ENCODE measurements around the gene IQUB.

IQUB gene

DNA sequence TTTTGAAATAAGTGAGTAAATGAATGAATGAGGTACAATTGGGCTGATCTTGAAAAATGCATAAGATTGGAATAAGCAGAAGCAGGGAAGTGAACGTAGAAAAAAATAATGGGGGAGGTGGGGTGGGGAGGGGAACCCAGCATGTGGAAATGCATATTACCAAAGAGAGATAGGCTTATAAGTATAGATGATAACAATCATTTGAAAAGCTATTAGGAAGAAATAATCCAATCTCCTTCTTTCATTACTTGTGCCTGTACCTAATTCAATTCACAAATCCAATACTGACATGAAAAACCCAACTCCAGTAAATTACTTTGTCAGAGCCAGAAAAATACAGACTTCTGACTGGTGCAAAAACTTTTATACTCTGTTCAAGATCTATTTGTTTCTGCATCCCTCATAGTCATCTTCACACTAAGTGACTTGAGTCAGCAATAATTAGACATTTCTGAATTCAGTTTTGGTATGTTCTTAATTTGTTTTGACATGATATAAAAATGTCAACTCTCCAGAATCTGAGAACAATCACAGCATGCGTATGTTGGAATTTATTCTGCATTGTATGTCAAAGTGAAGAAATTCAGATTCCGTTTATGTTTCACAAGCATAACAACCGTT lies 99.2 kb downstream of the IQUB start:
- no peak for DNase-seq (ENCODE audit: low read depth)
- TF ChIP-seq, protein P1, sequence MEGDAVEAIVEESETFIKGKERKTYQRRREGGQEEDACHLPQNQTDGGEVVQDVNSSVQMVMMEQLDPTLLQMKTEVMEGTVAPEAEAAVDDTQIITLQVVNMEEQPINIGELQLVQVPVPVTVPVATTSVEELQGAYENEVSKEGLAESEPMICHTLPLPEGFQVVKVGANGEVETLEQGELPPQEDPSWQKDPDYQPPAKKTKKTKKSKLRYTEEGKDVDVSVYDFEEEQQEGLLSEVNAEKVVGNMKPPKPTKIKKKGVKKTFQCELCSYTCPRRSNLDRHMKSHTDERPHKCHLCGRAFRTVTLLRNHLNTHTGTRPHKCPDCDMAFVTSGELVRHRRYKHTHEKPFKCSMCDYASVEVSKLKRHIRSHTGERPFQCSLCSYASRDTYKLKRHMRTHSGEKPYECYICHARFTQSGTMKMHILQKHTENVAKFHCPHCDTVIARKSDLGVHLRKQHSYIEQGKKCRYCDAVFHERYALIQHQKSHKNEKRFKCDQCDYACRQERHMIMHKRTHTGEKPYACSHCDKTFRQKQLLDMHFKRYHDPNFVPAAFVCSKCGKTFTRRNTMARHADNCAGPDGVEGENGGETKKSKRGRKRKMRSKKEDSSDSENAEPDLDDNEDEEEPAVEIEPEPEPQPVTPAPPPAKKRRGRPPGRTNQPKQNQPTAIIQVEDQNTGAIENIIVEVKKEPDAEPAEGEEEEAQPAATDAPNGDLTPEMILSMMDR (IDR thresholded peaks at IDR 0.05; ENCODE audit: insufficient read depth, low read depth, low read length, missing control alignments) = no peak
- no peak overlapping the region for H3K4me3 ChIP-seq (ENCODE audit: low read length)

- no peak overlapping the region for H3K4me3 ChIP-seq (ENCODE audit: low read length)
- TF ChIP-seq, protein P1 (IDR thresholded peaks at IDR 0.05; ENCODE audit: insufficient read depth, low read depth, low read length, missing control alignments) = no peak
- DNase-seq (ENCODE audit: low read depth) = no peak
Observed at GRCh38 chr7:123433665-123434064, 100.7 kb downstream of the IQUB start.

DNA sequence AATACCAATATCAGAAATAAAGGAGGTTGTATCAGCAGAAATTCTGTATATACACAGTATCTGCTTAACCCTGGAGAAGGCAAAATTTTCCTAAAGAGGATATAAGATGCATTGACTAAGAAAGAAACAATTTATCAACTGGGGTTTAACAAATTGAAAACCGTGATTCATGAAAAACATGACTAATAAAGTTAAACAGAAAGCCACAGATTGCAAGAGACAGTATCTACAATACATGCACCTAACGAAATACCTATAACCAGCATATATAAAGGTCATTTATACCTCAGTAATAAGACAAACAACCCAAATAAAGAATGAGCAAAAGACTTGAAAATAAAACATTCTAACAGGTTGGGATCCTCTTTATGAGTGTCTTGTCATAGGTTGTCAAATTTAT lies 101.8 kb downstream of the IQUB start:
- DNase-seq (ENCODE audit: low read depth) = peak; percentile 53
- TF ChIP-seq, protein P1 (IDR thresholded peaks at IDR 0.05; ENCODE audit: insufficient read depth, low read depth, low read length, missing control alignments) = no peak
- no peak overlapping the region for H3K4me3 ChIP-seq (ENCODE audit: low read length)

GRCh38 chr7:123431075-123431614 lies 103.2 kb downstream of the IQUB start:
- no peak overlapping the region for H3K4me3 ChIP-seq (ENCODE audit: low read length)
- DNase-seq (ENCODE audit: low read depth) = no peak
- TF ChIP-seq, protein P1 (IDR thresholded peaks at IDR 0.05; ENCODE audit: insufficient read depth, low read depth, low read length, missing control alignments) = no peak

DNA sequence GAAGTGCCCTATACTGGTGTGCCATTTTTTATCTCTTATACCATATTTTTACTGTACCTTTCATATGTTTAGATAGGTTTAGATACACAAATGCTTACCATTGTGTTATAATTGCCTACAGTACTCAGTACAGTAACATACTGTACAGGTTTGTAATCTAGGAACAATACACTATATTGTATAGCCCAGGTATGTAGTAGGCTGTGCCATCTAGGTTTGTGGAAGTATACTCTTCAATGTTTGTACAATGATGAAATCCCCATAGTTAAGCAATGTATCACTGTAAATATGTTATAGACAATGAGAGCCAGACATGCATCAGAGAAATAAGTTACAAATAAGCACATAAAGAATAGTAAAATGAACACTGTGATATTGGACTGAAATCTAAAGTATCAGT lies 109.1 kb downstream of the IQUB start:
- no peak overlapping the region for H3K4me3 ChIP-seq (ENCODE audit: low read length)
- DNase-seq (ENCODE audit: low read depth) = peak; percentile 53
- TF ChIP-seq, protein P1 (IDR thresholded peaks at IDR 0.05; ENCODE audit: insufficient read depth, low read depth, low read length, missing control alignments) = no peak

- no peak for DNase-seq (ENCODE audit: low read depth)
- no peak overlapping the region for H3K4me3 ChIP-seq (ENCODE audit: low read length)
- TF ChIP-seq, protein P1 (IDR thresholded peaks at IDR 0.05; ENCODE audit: insufficient read depth, low read depth, low read length, missing control alignments) = no peak
Observed at GRCh38 chr7:123424463-123424862, 109.9 kb downstream of the IQUB start.

DNA sequence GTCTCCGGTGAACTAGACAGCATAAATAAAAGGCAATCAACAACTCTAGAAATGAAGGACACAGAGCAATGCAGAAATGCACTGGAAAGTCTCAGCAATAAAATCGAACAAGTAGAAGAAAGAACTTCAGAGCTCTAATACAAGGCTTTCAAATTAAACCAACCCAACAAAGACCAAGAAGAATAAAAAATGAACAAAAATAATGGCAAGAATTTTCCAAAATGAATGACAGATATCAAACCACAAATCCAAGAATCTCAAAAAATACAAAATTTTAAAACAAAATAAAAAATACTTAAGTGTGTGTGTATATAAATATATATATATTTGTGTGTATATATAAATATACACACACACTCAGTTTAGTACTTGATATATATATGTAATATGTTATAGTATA lies 110.8 kb downstream of the IQUB start:
- no peak overlapping the region for H3K4me3 ChIP-seq (ENCODE audit: low read length)
- TF ChIP-seq, protein P1 (IDR thresholded peaks at IDR 0.05; ENCODE audit: insufficient read depth, low read depth, low read length, missing control alignments) = no peak
- DNase-seq (ENCODE audit: low read depth) = no peak

Measured in epithelial cell of esophagus (primary cell).